HG02642 (cell line): Measurements from ENCODE around the gene CST2.
"Not testable (repeated sequence)": the region's sequence is repeated elsewhere in the genome, so short reads cannot be mapped to it uniquely, and the experiment has no call there.

Source experiments
- ATAC-seq: cut with Tn5 transposase; IDR thresholded peaks from one replicate; pipeline ENCODE4 v1.9.1; 2021; ENCODE audit warnings: mild to moderate bottlenecking; ENCODE audit not compliant: unreplicated experiment, poor library complexity

Gene CST2

GRCh38 chr20:23811559-23811958 is 15.0 kb downstream of the CST2 start:
- not testable (repeated sequence) for ATAC-seq

DNA sequence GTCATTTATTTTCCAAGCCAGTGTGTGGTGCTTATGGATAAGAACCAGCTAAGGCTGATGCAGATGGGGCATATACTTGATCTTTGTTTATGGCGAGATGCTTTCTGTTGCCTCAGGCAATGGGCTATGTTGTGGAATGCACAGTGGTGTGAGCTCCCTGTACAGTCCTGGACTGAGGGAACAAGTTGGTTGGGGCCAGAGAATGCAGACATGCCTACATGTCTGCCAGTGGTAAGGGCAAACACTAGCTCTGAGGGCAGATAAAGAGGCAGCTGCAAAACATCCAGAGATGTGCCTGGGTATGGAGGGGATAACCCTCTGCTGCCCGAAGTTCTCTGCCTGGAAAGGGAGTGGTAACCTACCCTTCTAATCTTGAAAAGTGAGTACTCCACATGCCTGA is 16.2 kb downstream of the CST2 start:
- ATAC-seq: not testable (repeated sequence)

- no peak for ATAC-seq
Measured at GRCh38 chr20:23800865-23801264, 25.7 kb downstream of the CST2 start.

DNA sequence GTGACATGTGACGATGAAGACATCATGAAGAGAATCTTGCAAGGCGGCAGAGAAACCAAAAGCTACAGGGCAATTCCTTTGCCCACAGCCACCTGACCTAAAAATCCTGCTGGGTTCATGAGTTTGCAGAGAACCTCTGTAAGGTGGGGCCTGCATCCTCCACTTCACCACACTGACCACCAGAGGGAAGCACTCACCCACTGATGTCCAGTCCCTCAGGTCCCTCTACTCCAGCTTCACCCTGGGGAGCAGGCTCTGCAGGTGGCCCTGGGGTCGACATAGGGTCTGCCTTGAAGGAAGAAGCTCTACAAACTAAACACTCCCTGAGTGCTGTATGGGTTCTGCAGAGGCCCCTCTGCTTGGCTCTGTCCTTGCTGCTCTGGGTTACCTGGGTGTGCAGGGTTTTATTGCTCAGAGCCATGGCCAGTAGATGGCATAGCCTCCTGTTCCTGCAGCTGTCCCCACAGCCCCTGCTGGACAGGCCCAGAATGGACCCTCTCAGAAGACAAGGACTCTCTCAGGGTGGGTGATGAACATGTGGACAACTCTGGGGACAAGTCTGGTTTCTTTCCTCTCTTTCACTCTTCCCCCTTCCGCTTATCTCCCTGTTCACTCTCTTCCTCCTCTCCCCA is 27.2 kb downstream of the CST2 start:
- peak; percentile 79 for ATAC-seq

- no peak for ATAC-seq
Measured at GRCh38 chr20:23795526-23795925, 31.0 kb downstream of the CST2 start.

DNA sequence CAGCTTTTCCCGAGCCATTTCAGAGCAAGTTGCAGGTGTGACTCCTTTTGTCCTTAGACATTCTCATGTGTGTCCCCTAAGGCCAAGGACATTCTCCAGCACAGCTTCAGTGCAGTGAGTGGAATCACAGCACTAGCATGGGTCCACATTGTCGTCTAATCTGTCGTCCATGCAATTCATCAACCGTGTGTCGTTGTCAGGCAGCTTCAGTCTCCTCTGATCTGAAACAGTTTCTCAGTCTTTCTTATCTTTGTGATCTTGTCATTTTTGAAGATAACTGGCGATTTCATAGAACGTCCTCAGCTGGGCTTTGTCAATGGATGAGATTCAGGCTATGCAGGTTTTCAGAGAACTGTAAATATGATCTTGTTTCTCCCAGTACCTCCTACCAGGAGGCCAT is 31.7 kb downstream of the CST2 start:
- no peak for ATAC-seq

DNA sequence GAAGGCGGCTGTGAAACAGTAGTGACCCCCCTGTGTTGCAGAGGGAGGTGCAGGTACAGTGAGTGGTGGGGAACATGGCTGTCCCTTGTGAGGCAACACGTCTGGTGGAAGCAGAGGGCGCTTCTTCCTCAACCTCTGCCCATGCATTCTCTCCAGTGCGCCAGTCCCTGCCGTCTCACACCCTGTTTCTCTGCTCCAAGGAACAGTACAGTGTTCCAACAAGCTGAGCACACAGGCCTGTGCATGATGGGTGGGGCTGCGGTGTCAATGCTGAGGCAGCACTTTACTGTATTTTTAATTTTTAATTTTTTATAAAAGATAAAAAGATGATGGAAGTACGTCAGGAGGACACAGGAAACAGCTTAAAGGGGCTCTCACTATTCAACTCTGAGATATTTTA is 32.5 kb downstream of the CST2 start:
- ATAC-seq: no peak

- ATAC-seq: no peak
Measured at GRCh38 chr20:23783447-23783846, 43.1 kb downstream of the CST2 start.

- ATAC-seq: no peak
Measured at GRCh38 chr20:23782366-23782983, 44.1 kb downstream of the CST2 start.

DNA sequence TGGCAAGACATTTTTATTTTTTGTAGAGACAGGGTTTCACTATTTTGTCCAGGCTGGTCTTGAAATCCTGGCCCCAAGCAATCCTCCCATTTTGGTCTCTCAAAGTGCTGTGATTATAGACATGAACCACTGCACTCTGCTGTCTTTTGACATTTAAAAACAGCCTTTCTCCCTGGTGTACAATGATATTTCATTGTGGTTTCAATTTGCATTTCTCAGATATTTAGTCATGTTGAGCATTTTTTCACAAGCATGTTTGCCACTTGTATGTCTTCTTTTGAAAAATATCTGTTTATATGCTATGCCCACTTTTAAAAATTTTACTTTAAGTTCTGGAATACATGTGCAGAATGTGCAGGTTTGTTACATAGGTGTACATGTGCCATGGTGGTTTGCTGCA is 47.9 kb downstream of the CST2 start:
- ATAC-seq: not testable (repeated sequence)

GRCh38 chr20:23777380-23777779 is 49.1 kb downstream of the CST2 start:
- not testable (repeated sequence) for ATAC-seq

GRCh38 chr20:23776067-23776771 is 50.3 kb downstream of the CST2 start:
- ATAC-seq: no peak

- no peak for ATAC-seq
Measured at GRCh38 chr20:23774081-23774480, 52.4 kb downstream of the CST2 start.
